CD4-positive, CD25-positive, alpha-beta regulatory T cell (primary cell): ENCODE results near the gene SDK1. TPM values are rescaled to one million over a fixed set of nuclear protein-coding genes. Genes with fewer than 3 reads are reported as not detected.
"Not testable (repeated sequence)": the region's sequence is repeated elsewhere in the genome, so short reads cannot be mapped to it uniquely, and the experiment has no call there.

Experiments
- ATAC-seq, 2 donors: fragments of 150-1000 bp; cut with Tn5 transposase; one replicate each; pipeline ENCODE4 v1.10.0; 2021; ENCODE audit warnings: low read depth in 2 of 2, moderate number of reproducible peaks in 2 of 2, moderate library complexity in 1 of 2
- DNase-seq, 3 donors: peaks; one replicate each; pipeline versions ENCODE4 v3.0.0 to v3.0.0-alpha.2; 2012 to 2022; ENCODE audit warnings: mixed read lengths in 1 of 3
- H3K27ac ChIP-seq: one replicate; pipeline ENCODE4 v1.7.0; 2013; ENCODE audit warnings: mild to moderate bottlenecking, low read length; ENCODE audit not compliant: insufficient read depth, poor library complexity, severe bottlenecking
- H3K27me3 ChIP-seq: one replicate; pipeline ENCODE4 v1.7.0; 2013; ENCODE audit warnings: low read length; ENCODE audit not compliant: control insufficient read depth, insufficient read depth
- H3K36me3 ChIP-seq: one replicate; pipeline ENCODE4 v1.7.0; 2013; ENCODE audit warnings: mild to moderate bottlenecking, low read length, moderate library complexity; ENCODE audit not compliant: control insufficient read depth, insufficient read depth
- H3K4me1 ChIP-seq: 2 replicates; pipeline ENCODE4 v1.7.0; 2013; ENCODE audit warnings: mild to moderate bottlenecking, low read length; ENCODE audit not compliant: insufficient read depth, control insufficient read depth, poor library complexity, severe bottlenecking
- H3K4me3 ChIP-seq: one replicate; pipeline ENCODE4 v1.7.0; 2013; ENCODE audit warnings: low read depth, mild to moderate bottlenecking, low read length, moderate library complexity
- H3K9me3 ChIP-seq, 2 experiments: 1 replicate in 1 of 2; 2 replicates in 1 of 2; pipeline ENCODE4 v1.7.0; 2013; ENCODE audit warnings: low read length in 2 of 2, mild to moderate bottlenecking in 1 of 2, moderate library complexity in 1 of 2; ENCODE audit not compliant: control insufficient read depth in 2 of 2
- H3K27ac Mint-ChIP-seq, 3 donors: one replicate each; pipeline ENCODE4 v1.8.0; 2020 to 2022; ENCODE audit warnings: mild to moderate bottlenecking in 3 of 3, mixed read lengths in 3 of 3, moderate library complexity in 2 of 3
- H3K27me3 Mint-ChIP-seq: one replicate; pipeline ENCODE4 v1.8.0; 2022; ENCODE audit warnings: mild to moderate bottlenecking, mixed read lengths
- H3K36me3 Mint-ChIP-seq: one replicate; pipeline ENCODE4 v1.8.0; 2020; ENCODE audit warnings: mixed read lengths
- H3K4me1 Mint-ChIP-seq, 4 donors: one replicate each; pipeline ENCODE4 v1.8.0; 2020 to 2022; ENCODE audit warnings: mixed read lengths in 4 of 4, mild to moderate bottlenecking in 1 of 4
- H3K4me3 Mint-ChIP-seq, 4 donors: one replicate each; pipeline ENCODE4 v1.8.0; 2020 to 2022; ENCODE audit warnings: mild to moderate bottlenecking in 4 of 4, mixed read lengths in 4 of 4, moderate library complexity in 3 of 4
- H3K9me3 Mint-ChIP-seq, 7 donors: one replicate each; pipeline ENCODE4 v1.8.0; 2020 to 2022; ENCODE audit warnings: mixed read lengths in 7 of 7, mild to moderate bottlenecking in 3 of 7, moderate library complexity in 2 of 7
- polyA plus RNA-seq, 4 donors: library from polyadenylated mRNA; unstranded; fragments of 300-500 nt; fragmentation: Illumina TruSeq; gene quantifications; one replicate each; pipeline ENCODE4 v1.2.3, GENCODE V29; 2021
- total RNA-seq: library from RNA; stranded (reverse); gene quantifications from one replicate; pipeline ENCODE4 v1.2.3, GENCODE V29; 2022

The SDK1 gene
- total and polyA plus RNA-seq, 5 donors from 2014 or later: 0.47 TPM; not detected in 4

DNA sequence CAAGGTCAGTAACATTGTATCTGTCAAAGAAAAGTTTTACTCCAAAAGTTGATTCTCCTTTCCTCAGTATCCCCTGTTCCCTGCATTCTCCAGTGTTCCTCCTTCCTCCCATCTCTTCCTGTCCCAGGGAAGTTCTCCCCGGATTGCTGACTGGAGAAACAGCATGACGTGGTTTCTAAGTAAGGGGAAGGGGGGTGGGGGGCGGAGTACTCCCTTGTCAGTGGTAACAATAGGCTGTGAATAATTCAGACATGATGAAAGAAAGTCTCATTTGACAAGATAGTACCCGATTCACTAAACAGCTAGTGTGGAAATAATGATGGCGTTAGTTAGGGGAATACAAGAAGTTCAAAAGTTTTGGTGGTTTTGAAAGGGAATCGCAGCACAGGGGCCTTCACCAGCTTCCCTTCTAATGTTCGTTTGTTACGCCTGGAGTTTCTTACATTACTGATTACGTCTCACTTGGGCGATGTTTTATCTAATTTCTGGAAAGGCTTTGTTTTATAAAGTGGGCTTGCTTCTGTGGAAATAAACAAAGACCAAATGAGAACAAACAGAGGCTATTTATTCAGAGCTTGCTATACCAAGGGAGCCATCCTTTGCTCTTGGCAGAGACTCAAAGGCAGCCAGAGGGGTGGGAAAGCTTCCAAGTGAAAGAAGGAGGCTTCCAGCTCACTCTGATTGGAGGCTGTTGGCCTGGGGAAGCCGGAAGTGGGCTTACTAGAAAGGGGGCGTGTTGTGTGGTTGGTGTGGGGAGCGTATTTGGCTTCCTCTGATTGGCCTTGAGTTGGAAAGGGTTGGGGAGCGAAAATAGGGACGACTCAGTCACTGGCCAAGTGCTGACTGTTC is 453.7 kb downstream of the SDK1 start:
- H3K36me3 Mint-ChIP-seq: no peaks in the 10 kb centered on the region
- peaks cover 11% of the 10 kb centered on the region for H3K27me3 Mint-ChIP-seq
- H3K9me3 Mint-ChIP-seq: peaks cover 0 to 2% (median 0%) of the 10 kb centered on the region in 7 donors
- no peaks in the 10 kb centered on the region for H3K4me1 Mint-ChIP-seq
- H3K27ac Mint-ChIP-seq: no peak overlapping the region
- no peaks in the 10 kb centered on the region for H3K36me3 ChIP-seq
- no peaks in the 10 kb centered on the region for H3K27me3 ChIP-seq
- H3K4me1 ChIP-seq: no peaks in the 10 kb centered on the region
- DNase-seq: no peak
- no peak overlapping the region for H3K27ac ChIP-seq
- no peak overlapping the region for H3K4me3 Mint-ChIP-seq
- no peak overlapping the region for H3K4me3 ChIP-seq
- ATAC-seq: no peak
- H3K9me3 ChIP-seq: no peaks in the 10 kb centered on the region

- H3K4me3 Mint-ChIP-seq, H3K27me3 Mint-ChIP-seq, H3K9me3 ChIP-seq, H3K27me3 ChIP-seq, H3K36me3 ChIP-seq, H3K4me3 ChIP-seq, H3K4me1 Mint-ChIP-seq, H3K27ac ChIP-seq, H3K9me3 Mint-ChIP-seq, H3K4me1 ChIP-seq, ATAC-seq, H3K36me3 Mint-ChIP-seq, DNase-seq, H3K27ac Mint-ChIP-seq: not testable (repeated sequence)
Observed at GRCh38 chr7:3755778-3756453, 454.9 kb downstream of the SDK1 start.

DNA sequence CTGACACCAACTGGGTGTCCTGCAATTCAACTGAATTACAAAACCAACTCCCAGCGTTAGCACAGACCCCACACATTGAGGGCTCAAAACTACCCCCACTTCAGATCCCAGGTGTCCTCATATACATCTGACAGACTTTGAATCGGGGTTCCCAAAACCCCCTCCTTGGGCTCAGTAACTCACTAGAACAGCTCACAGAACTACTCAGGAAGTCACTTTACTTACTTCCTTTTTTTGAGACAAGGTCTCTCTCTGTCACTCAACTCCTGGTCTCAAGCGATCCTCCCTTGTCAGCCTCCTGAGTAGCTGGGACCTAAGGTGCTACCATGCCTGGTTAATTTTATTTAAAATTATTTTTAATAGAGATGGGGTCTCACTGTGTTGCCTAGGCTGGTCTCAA is 456.0 kb downstream of the SDK1 start:
- H3K27ac ChIP-seq: no peak overlapping the region
- Mint-ChIP-seq H3K36me3 (no peaks in the 10 kb centered on the region), H3K27me3 (peaks cover 5% of the 10 kb centered on the region), H3K9me3 (no peaks in the 10 kb centered on the region), H3K4me3 (no peak overlapping the region), H3K4me1 (no peaks in the 10 kb centered on the region), H3K27ac (no peak overlapping the region)
- no peaks in the 10 kb centered on the region for H3K36me3 ChIP-seq
- H3K9me3 ChIP-seq: no peaks in the 10 kb centered on the region
- H3K4me1 ChIP-seq: no peaks in the 10 kb centered on the region
- no peak for ATAC-seq
- H3K4me3 ChIP-seq: no peak overlapping the region
- no peak for DNase-seq
- no peaks in the 10 kb centered on the region for H3K27me3 ChIP-seq

GRCh38 chr7:3760651-3761050 is 459.6 kb downstream of the SDK1 start:
- ATAC-seq (no peak), DNase-seq (no peak)
- H3K4me1 ChIP-seq: no peaks in the 10 kb centered on the region
- H3K9me3 ChIP-seq: no peaks in the 10 kb centered on the region
- no peaks in the 10 kb centered on the region for H3K4me1 Mint-ChIP-seq
- peaks cover 2% of the 10 kb centered on the region for H3K27me3 ChIP-seq
- no peak overlapping the region for H3K27ac Mint-ChIP-seq
- peaks cover 5% of the 10 kb centered on the region for H3K27me3 Mint-ChIP-seq
- H3K27ac ChIP-seq: no peak overlapping the region
- H3K36me3 ChIP-seq: no peaks in the 10 kb centered on the region
- H3K4me3 Mint-ChIP-seq: no peak overlapping the region
- no peaks in the 10 kb centered on the region for H3K36me3 Mint-ChIP-seq
- H3K9me3 Mint-ChIP-seq: no peaks in the 10 kb centered on the region
- H3K4me3 ChIP-seq: no peak overlapping the region

DNA sequence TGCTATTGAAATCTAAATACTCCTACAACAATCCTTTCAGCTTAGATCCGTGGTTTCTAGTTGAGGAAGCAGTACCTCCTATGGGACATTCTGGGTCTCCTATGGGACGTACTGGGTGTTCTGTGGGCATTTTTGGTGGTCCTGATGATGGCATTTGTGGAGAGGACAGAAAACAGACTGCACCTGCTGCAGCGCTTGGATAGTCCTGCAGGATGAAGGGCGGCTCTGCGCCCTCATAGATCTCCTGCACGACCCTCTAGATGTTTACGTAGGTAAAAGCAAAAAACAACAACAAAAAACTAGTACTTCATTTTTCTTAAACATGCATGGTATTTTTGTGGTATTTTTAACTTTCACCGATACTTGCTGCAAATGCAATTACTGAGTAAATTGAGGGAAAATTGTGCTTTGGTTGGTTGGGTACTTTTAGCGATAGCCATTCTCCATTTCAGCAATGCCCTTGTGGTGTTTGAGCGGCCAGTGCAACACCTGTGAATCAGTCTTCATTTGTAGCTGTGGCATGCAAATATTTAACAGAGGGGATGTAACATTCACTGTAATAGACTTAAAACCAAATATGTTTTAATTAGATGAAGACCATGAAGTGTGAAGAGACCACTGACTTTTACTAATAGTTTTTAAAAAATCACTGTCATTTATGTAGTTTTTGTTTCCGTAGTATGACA is 461.2 kb downstream of the SDK1 start:
- no peaks in the 10 kb centered on the region for H3K27me3 Mint-ChIP-seq
- Histone ChIP-seq H3K9me3 (no peaks in the 10 kb centered on the region), H3K4me1 (no peaks in the 10 kb centered on the region), H3K36me3 (no peaks in the 10 kb centered on the region), H3K4me3 (no peak overlapping the region), H3K27me3 (peaks cover 2% of the 10 kb centered on the region), H3K27ac (no peak overlapping the region)
- H3K9me3 Mint-ChIP-seq: no peaks in the 10 kb centered on the region
- no peaks in the 10 kb centered on the region for H3K36me3 Mint-ChIP-seq
- ATAC-seq (no peak), DNase-seq (no peak)
- H3K27ac Mint-ChIP-seq: no peak overlapping the region
- H3K4me1 Mint-ChIP-seq: no peaks in the 10 kb centered on the region
- H3K4me3 Mint-ChIP-seq: no peak overlapping the region

GRCh38 chr7:3767917-3768777 is 467.1 kb downstream of the SDK1 start:
- Histone ChIP-seq H3K27me3 (peaks cover 2% of the 10 kb centered on the region), H3K4me1 (no peaks in the 10 kb centered on the region), H3K4me3 (no peak overlapping the region), H3K27ac (no peak overlapping the region), H3K36me3 (no peaks in the 10 kb centered on the region), H3K9me3 (no peaks in the 10 kb centered on the region)
- Mint-ChIP-seq H3K27me3 (no peaks in the 10 kb centered on the region), H3K36me3 (no peaks in the 10 kb centered on the region), H3K4me3 (no peak overlapping the region), H3K27ac (no peak overlapping the region), H3K9me3 (no peaks in the 10 kb centered on the region), H3K4me1 (no peaks in the 10 kb centered on the region)
- ATAC-seq (no peak), DNase-seq (no peak)

DNA sequence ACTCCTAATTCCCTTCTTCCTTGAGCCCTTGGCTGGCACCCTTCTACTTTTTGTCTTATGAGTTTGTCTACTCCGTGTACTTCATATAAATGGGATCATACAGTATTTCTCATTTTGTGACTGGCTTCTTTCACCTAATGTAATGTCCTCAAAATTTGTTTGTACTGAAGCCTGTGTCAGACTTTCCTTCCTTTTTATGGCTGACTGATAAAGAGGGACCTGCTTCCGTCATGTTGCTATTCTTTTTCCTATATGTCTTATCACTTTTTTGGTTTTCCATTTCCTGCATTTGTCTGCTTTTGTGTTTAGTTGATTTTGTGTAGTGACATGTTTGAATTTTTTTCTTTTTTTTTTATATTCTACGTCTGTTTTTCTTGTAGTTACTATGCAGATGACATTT is 470.9 kb downstream of the SDK1 start:
- no peaks in the 10 kb centered on the region for H3K27me3 ChIP-seq
- no peak for DNase-seq
- H3K27ac ChIP-seq: no peak overlapping the region
- H3K4me3 Mint-ChIP-seq: no peak overlapping the region
- no peaks in the 10 kb centered on the region for H3K4me1 Mint-ChIP-seq
- no peak overlapping the region for H3K27ac Mint-ChIP-seq
- H3K36me3 ChIP-seq: no peaks in the 10 kb centered on the region
- ATAC-seq: no peak
- no peak overlapping the region for H3K4me3 ChIP-seq
- H3K9me3 Mint-ChIP-seq: no peaks in the 10 kb centered on the region
- H3K4me1 ChIP-seq: no peaks in the 10 kb centered on the region
- no peaks in the 10 kb centered on the region for H3K9me3 ChIP-seq
- H3K36me3 Mint-ChIP-seq: no peaks in the 10 kb centered on the region
- H3K27me3 Mint-ChIP-seq: peaks cover 6% of the 10 kb centered on the region
